ENCODE measurements around the gene RARB.
A peak's percentile ranks its signal among the peaks of the same experiment; 100 is the strongest.

Gene RARB

DNA sequence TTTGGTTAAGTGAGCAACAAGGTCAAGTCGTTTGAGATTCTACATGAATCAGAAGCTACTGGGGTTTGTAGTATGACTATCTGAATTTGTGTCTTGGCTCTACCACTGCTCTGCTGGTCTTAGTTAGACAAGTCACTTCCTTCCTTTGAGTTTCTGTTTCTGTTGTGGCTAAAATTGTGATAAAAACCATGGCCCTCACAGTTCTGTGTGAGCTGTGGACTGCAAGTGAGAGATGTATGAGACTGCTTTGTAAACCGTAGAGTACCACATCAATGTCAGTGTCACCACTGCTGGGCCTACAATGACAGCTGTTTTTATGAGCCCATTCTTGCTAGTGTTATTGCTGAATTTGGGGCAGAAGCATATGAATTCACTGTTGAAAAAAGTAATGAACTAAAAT is 32.7 kb downstream of the RARB start:
- Mint-ChIP-seq H3K36me3 (ENCODE audit: low read depth) (peaks cover 49% of the 10 kb centered on the region), H3K27ac (no peak overlapping the region), H3K4me3 (no peak overlapping the region), H3K4me1 (peaks cover 58% of the 10 kb centered on the region), H3K27me3 (ENCODE audit: low read depth) (no peaks in the 10 kb centered on the region), H3K9me3 (no peaks in the 10 kb centered on the region)
- TF ChIP-seq, protein P1, sequence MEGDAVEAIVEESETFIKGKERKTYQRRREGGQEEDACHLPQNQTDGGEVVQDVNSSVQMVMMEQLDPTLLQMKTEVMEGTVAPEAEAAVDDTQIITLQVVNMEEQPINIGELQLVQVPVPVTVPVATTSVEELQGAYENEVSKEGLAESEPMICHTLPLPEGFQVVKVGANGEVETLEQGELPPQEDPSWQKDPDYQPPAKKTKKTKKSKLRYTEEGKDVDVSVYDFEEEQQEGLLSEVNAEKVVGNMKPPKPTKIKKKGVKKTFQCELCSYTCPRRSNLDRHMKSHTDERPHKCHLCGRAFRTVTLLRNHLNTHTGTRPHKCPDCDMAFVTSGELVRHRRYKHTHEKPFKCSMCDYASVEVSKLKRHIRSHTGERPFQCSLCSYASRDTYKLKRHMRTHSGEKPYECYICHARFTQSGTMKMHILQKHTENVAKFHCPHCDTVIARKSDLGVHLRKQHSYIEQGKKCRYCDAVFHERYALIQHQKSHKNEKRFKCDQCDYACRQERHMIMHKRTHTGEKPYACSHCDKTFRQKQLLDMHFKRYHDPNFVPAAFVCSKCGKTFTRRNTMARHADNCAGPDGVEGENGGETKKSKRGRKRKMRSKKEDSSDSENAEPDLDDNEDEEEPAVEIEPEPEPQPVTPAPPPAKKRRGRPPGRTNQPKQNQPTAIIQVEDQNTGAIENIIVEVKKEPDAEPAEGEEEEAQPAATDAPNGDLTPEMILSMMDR (IDR thresholded peaks at IDR 0.05; ENCODE audit: unreplicated experiment in 3 of 3), result no peak

- Mint-ChIP-seq H3K4me1 (peaks cover 50% of the 10 kb centered on the region), H3K9me3 (no peaks in the 10 kb centered on the region), H3K27me3 (ENCODE audit: low read depth) (no peaks in the 10 kb centered on the region)
Observed at GRCh38 chr3:25461946-25462345, 33.9 kb downstream of the RARB start.

GRCh38 chr3:25462495-25462894 is 34.4 kb downstream of the RARB start:
- TF ChIP-seq, protein P1 (IDR thresholded peaks at IDR 0.05; ENCODE audit: unreplicated experiment in 3 of 3), result no peak
- Mint-ChIP-seq H3K36me3 (ENCODE audit: low read depth) (peaks cover 58% of the 10 kb centered on the region), H3K4me1 (peaks cover 45% of the 10 kb centered on the region), H3K4me3 (no peak overlapping the region), H3K27me3 (ENCODE audit: low read depth) (no peaks in the 10 kb centered on the region), H3K9me3 (no peaks in the 10 kb centered on the region), H3K27ac (peak overlapping the region in 2 of 3 experiments; percentile 62 to 72)

More at GRCh38 chr3:25461946-25462345, 33.9 kb downstream of the RARB start:
- Mint-ChIP-seq H3K36me3 (ENCODE audit: low read depth) (peaks cover 58% of the 10 kb centered on the region), H3K27ac (peak overlapping the region; percentile 48 to 72 (median 62)), H3K4me3 (no peak overlapping the region)
- TF ChIP-seq, protein P1 (IDR thresholded peaks at IDR 0.05; ENCODE audit: unreplicated experiment in 3 of 3), result no peak

- no peaks in the 10 kb centered on the region for H3K27me3 Mint-ChIP-seq (ENCODE audit: low read depth)
- H3K9me3 Mint-ChIP-seq, result no peaks in the 10 kb centered on the region
- H3K4me3 Mint-ChIP-seq, result no peak overlapping the region
- H3K4me1 Mint-ChIP-seq, result peaks cover 31% of the 10 kb centered on the region
- TF ChIP-seq, protein P1 (IDR thresholded peaks at IDR 0.05; ENCODE audit: unreplicated experiment in 3 of 3), result no peak
- no peak overlapping the region for H3K27ac Mint-ChIP-seq
- H3K36me3 Mint-ChIP-seq (ENCODE audit: low read depth), result peaks cover 62% of the 10 kb centered on the region
Observed at GRCh38 chr3:25463836-25464418, 35.9 kb downstream of the RARB start.

GRCh38 chr3:25465266-25465860 is 37.3 kb downstream of the RARB start:
- H3K4me3 Mint-ChIP-seq, result no peak overlapping the region

More at GRCh38 chr3:25465266-25465860, 37.3 kb downstream of the RARB start:
- H3K36me3 Mint-ChIP-seq (ENCODE audit: low read depth), result peaks cover 57% of the 10 kb centered on the region
- peaks cover 24% of the 10 kb centered on the region for H3K4me1 Mint-ChIP-seq
- H3K27me3 Mint-ChIP-seq (ENCODE audit: low read depth), result no peaks in the 10 kb centered on the region
- no peak overlapping the region for H3K27ac Mint-ChIP-seq
- no peaks in the 10 kb centered on the region for H3K9me3 Mint-ChIP-seq
- TF ChIP-seq, protein P1 (IDR thresholded peaks at IDR 0.05; ENCODE audit: unreplicated experiment in 3 of 3), result no peak
